GM21717 (cell line): ENCODE data around the gene CCDC6.
"Not testable (repeated sequence)": the region's sequence is repeated elsewhere in the genome, so short reads cannot be mapped to it uniquely, and the experiment has no call there.

Experiments
- ATAC-seq: cut with Tn5 transposase; IDR thresholded peaks from one replicate; pipeline ENCODE4 v1.9.1; 2021; ENCODE audit warnings: mild to moderate bottlenecking, moderate library complexity; ENCODE audit not compliant: unreplicated experiment

CCDC6 gene

DNA sequence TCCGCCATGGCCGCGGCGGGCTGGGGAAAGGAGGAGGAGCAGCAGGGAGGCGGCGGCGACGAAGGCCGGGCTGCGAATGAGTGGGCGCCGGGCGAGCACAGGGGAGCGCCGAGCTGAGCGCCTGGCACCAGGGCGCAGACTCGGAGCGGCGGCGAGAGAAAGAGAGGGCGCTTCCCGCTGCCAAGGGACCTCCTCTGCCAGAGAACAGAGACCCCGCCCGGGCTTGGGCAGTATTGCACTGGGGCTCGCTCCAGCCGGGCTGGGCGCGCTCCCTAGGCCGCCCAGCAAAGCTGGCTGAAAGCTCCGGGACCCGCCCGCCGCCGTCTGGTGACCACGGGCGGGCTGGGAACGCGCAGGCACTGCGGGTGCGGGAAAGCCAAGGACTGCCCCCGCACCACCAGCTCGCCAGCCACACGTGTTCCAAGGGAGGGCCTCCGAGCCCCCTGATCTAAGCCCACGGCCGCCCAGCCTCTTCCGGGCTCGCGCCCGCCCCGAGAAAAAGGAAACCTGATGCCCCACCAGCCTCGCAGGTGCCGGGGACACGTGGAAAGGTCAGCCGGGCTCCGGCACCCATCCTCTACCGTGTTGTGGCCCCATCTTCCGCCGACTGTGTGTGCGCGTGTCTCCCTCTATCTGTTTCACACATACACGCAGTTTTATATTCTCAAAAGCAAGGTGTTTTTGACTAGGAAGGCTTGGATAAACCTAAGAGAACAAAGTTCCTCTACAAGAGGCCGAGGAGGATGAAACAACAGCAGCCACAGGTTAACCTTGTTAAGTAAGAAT lies at the start of gene CCDC6:
TSS of gene CCDC6 (minus strand) at position 140 of the 786 bp plus-strand sequence. CDS start at position 8, 132 bp downstream.
- ATAC-seq = peak; percentile 78

DNA sequence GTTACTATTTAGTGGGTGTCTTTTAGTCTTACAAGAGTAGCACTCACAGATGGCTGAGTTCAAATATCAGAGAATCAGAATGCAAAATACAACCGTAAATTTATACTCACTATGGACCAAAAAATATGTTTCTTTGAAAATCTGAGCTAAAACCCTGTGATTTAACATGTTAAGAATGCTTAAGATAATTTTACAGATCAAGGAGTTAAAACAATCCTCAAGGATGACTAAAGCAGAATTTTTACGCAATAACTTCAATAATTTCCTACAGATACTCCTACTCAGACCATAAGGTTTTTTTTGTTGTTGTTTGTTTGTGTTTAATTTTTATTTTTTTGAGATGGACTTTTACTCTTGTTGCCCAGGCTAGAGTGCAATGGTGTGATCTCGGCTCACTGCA lies 47.9 kb upstream of the CCDC6 start:
- ATAC-seq = no peak

- not testable (repeated sequence) for ATAC-seq
Measured at GRCh38 chr10:59953711-59954110, 47.4 kb upstream of the CCDC6 start.

DNA sequence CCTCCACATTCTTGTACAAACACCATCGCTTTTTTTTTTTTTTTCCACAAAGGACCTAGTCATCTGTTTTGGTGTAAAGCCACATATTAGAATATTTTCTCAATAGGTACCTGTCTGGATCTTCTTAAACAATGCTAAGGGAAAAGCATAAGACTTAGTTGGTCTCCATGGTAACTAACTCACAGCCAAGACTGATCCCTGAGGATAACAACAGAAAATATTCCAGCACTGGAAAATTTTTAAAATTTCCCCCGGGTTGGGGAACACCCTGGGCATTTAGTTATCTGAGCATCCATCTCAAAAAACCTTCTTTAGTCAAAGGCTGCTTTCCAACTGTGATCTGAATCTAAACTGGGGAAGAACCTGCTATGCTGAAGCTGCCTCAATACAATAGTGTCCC lies 43.7 kb upstream of the CCDC6 start:
- ATAC-seq = no peak

- ATAC-seq = no peak
Measured at GRCh38 chr10:59949608-59950007, 43.3 kb upstream of the CCDC6 start.

GRCh38 chr10:59945991-59946390 lies 39.6 kb upstream of the CCDC6 start:
- ATAC-seq = no peak

DNA sequence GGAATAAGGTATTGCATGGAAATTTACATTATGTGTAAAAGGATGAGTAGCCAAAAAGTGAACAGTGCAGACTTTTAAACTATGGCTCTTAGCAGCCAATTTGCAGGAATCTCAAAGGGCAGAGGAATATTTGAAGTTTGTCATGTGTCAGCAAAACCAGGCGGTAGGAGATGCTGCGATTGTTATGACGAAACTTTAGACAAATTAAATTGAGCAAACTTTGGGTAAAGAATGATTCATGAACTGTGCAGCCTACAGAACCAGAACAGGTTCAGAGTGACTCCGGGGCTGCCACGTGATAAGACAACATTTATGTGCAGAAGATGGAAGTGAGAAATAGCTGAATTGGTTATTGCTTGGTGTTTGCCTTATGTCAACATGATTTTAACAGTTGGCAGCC lies 39.2 kb upstream of the CCDC6 start:
- ATAC-seq = no peak

DNA sequence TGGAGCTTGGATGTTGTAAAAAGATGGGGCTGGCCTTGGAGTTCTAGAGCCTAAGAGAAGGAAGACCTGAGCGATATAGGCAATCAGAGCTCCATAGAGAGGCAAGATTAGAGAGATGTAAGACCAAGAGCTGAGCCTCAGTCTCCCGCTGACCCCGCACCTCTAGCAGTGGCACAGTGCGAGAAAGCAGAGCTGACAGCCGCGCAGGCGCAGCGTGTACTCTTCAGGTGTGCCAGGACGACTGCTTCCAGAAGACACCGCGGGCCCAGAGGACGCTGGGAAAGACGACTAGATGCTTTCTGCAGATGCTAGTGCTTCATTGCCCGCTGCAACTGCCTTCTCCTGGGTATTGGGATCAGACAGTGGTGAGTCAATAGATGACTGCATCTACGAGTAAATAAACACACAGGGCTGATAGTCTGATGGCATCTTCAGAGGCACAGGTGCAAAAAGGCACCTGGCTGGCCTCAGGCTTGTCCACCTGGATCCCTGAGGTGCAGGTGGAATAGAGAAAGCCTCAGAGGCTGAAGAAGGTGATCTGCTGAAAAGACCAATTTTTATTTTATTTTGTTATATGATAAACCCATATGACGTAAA lies 38.1 kb upstream of the CCDC6 start:
- ATAC-seq = no peak

GRCh38 chr10:59942556-59942955 lies 36.2 kb upstream of the CCDC6 start:
- ATAC-seq = no peak

- ATAC-seq = no peak
Measured at GRCh38 chr10:59937720-59938119, 31.4 kb upstream of the CCDC6 start.

GRCh38 chr10:59934701-59935100 lies 28.3 kb upstream of the CCDC6 start:
- no peak for ATAC-seq

DNA sequence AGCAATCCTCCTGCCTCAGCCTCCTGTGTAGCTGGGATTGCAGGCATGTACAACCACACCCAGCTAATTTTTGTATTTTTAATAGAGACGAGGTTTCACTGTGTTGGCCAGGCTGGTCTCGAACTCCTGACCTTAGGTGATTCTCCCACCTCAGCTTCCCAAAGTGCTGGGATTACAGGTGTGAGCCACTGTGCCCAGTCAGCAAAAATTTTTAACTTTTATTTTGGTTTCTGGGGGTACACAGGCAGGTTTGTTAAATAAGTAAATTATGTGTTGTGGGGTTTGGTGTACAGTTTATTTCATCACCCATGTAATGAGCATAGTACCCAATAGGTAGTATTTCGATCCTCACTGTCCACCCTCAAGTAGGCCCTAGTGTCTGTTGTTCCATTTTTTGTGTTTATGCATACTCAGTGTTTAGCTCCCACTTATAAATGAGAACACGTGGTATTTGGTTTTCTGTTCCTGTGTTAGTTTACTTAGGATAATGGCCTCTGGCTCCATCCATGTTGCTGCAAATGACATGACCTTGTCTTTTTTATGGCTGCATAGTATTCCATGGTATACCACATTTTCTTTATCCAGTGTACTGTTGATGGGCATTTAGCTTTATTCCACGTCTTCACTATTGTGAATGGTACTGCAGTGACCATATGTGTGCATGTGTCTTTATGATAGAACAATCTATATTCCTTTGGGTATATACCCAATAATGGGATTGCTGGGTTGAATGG lies 24.6 kb upstream of the CCDC6 start:
- not testable (repeated sequence) for ATAC-seq

GRCh38 chr10:59926086-59926485 lies 19.7 kb upstream of the CCDC6 start:
- ATAC-seq = no peak

GRCh38 chr10:59922907-59923306 lies 16.6 kb upstream of the CCDC6 start:
- no peak for ATAC-seq

DNA sequence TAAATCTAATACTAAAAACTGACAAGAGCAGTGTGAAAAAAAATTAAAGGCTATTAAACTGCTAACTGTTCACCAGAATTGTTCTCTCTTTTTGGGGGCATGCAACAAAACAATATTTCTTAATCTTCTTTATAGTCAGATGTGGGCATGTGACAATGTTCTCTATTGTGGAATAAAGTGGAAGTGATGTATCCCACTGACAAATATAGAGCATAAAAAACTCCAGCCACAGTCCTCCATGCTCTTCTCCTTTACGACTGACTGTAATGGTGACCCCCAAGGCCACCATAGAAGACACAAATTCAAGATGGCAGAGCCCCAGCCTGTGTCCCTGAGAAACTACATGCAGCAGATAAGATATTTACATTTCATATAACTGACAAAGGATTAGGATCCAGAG lies 11.6 kb upstream of the CCDC6 start:
- ATAC-seq = no peak

- no peak for ATAC-seq
Measured at GRCh38 chr10:59913547-59914237, 7.3 kb upstream of the CCDC6 start.

GRCh38 chr10:59910867-59911266 lies 4.5 kb upstream of the CCDC6 start:
- no peak for ATAC-seq

DNA sequence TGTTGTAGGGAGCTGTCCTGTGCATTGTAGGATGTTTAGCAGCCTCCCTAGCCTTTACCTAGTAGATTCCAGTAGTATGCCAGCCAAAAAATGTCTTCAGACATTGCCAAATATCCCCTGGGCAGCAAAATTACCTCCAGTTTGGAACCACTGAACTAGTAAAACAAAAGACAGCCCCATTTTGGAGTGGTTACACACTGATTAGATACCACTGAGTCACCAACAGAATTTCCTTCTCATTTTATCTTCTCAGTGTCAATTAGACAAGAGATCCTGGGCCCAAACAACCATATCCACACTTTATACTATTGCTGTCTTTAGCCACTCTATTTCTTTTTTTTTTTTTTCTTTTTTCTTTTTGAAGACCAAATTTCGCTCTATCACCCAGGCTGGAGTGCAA lies 3.5 kb upstream of the CCDC6 start:
- ATAC-seq = no peak

- no peak for ATAC-seq
Measured at GRCh38 chr10:59908808-59909143, 2.4 kb upstream of the CCDC6 start.

DNA sequence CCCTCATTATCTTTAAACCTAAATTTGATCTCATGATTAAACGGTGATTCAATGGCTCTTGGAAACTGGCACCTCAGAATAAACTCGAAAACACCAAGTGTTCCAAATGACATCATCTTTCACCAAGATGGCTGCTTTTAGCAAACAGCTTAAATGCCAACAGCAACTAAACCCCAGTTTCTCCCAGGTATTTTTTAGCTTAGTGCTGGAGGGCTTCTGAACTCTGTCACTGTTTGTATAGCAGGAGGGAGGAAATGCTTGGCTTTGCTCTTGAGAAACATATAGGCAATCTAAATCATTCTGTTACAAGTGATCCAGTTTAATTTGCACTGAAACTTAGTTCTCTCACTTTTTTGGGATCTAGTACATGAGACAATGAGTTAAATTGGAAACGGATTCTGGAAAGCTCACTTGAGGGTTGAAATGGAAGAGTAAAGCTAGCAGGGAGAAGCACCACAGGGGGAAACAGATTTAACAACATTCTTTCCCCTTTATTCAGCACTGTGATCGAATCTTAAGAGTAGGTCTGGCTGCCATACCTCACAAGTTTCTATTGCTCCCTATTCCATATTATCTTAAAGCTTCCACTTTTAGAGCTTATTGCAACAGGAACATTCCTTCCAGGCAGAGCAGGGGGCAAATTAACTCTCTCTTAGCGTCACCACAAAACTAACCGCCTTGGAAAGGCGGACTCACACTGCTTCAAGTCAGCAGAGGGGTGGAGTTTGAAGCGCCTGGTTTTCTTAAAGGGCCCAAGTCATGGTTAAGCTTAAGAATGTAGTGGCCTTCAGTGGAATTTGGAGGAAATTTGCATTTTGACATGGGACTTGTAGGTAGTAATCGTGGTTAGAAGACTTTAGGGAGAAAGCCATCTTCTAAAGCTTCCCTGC lies 1.8 kb upstream of the CCDC6 start:
- ATAC-seq = peak; percentile 18

GRCh38 chr10:59907537-59907917 lies 1.2 kb upstream of the CCDC6 start:
- ATAC-seq = no peak
